KBM-7 (cell line): ENCODE data around the gene CDH16.

Experiments used
- DNase-seq: peaks from one replicate; pipeline ENCODE4 v3.0.0-alpha.2; 2015
- in situ Hi-C: fragments of 300-500 bp; cut with MboI; formaldehyde crosslinking; loops from 2 replicates; pipeline ENCODE4 v1.14.3; 2020; ENCODE audit warnings: low sequenced_read_pairs, low pct_unique_long_range_greater_than_20kb, mixed read lengths

Gene CDH16

GRCh38 chr16:66858740-66859396, 59.8 kb downstream of the CDH16 start:
- in situ Hi-C loops = loop anchor here (25.0 kb wide), 1 partner anchor 447 kb away; no protein-coding TSS in a partner anchor
- DNase-seq = no peak
